Globus pallidus (tissue), 1 donor: Measurements from ENCODE around the gene NFIA.

Experiments used
- DNase-seq: peaks from one replicate; pipeline ENCODE4 v3.0.0-alpha.2; 2015; ENCODE audit warnings: low spot score

The NFIA gene

GRCh38 chr1:61432616-61433388 lies 350.4 kb downstream of the NFIA start:
- DNase-seq, result no peak

GRCh38 chr1:61433646-61434045 lies 351.3 kb downstream of the NFIA start:
- no peak for DNase-seq

- no peak for DNase-seq
Measured at GRCh38 chr1:61434276-61434675, 351.9 kb downstream of the NFIA start.

- DNase-seq, result no peak
Measured at GRCh38 chr1:61435226-61435625, 352.9 kb downstream of the NFIA start.

GRCh38 chr1:61436016-61436415 lies 353.7 kb downstream of the NFIA start:
- no peak for DNase-seq

GRCh38 chr1:61436491-61437120 lies 354.2 kb downstream of the NFIA start:
- no peak for DNase-seq

GRCh38 chr1:61439234-61439633 lies 356.9 kb downstream of the NFIA start:
- no peak for DNase-seq

GRCh38 chr1:61441723-61442262 lies 359.4 kb downstream of the NFIA start:
- DNase-seq, result no peak

GRCh38 chr1:61442544-61442943 lies 360.2 kb downstream of the NFIA start:
- DNase-seq, result no peak

- DNase-seq, result no peak
Measured at GRCh38 chr1:61444288-61444687, 361.9 kb downstream of the NFIA start.

GRCh38 chr1:61445269-61445825 lies 363.0 kb downstream of the NFIA start:
- DNase-seq, result no peak

- no peak for DNase-seq
Measured at GRCh38 chr1:61446531-61446991, 364.2 kb downstream of the NFIA start.

- no peak for DNase-seq
Measured at GRCh38 chr1:61447106-61447967, 365.0 kb downstream of the NFIA start.

- DNase-seq, result no peak
Measured at GRCh38 chr1:61447968-61448430, 365.6 kb downstream of the NFIA start.

GRCh38 chr1:61448914-61449313 lies 366.6 kb downstream of the NFIA start:
- no peak for DNase-seq

- DNase-seq, result no peak
Measured at GRCh38 chr1:61449410-61449809, 367.0 kb downstream of the NFIA start.

- no peak for DNase-seq
Measured at GRCh38 chr1:61450454-61450853, 368.1 kb downstream of the NFIA start.

- DNase-seq, result no peak
Measured at GRCh38 chr1:61450872-61451571, 368.7 kb downstream of the NFIA start.

- DNase-seq, result no peak
Measured at GRCh38 chr1:61451572-61451968, 369.2 kb downstream of the NFIA start.

- peak; percentile 29 for DNase-seq
Measured at GRCh38 chr1:61452176-61453035, 370.0 kb downstream of the NFIA start.
